Measurements from ENCODE around the gene FAM180B.

GRCh38 chr11:47536915-47537314, 49.6 kb upstream of the FAM180B start:
- TF ChIP-seq ZFP30 (CRISPR knock-in tag; IDR thresholded peaks at IDR 0.05) = no peak
- no peak for TF ChIP-seq OSR1 (CRISPR knock-in tag; IDR thresholded peaks at IDR 0.05)
- no peak for TF ChIP-seq ARNTL (CRISPR knock-in tag; IDR thresholded peaks at IDR 0.05; ENCODE audit: borderline replicate concordance, low read depth)
- TF ChIP-seq ZNF8 (CRISPR knock-in tag; IDR thresholded peaks at IDR 0.05) = no peak
- TF ChIP-seq CSDC2 (CRISPR knock-in tag; IDR thresholded peaks at IDR 0.05) = no peak
- TF ChIP-seq ISL1 (CRISPR knock-in tag; IDR thresholded peaks at IDR 0.05) = no peak
- TF ChIP-seq ESRRG (CRISPR knock-in tag; IDR thresholded peaks at IDR 0.05) = no peak
- no peak for TF ChIP-seq ZC3H10 (CRISPR knock-in tag; IDR thresholded peaks at IDR 0.05)
- no peak for TF ChIP-seq RARB (CRISPR knock-in tag; IDR thresholded peaks at IDR 0.05)
- TF ChIP-seq, protein P1, sequence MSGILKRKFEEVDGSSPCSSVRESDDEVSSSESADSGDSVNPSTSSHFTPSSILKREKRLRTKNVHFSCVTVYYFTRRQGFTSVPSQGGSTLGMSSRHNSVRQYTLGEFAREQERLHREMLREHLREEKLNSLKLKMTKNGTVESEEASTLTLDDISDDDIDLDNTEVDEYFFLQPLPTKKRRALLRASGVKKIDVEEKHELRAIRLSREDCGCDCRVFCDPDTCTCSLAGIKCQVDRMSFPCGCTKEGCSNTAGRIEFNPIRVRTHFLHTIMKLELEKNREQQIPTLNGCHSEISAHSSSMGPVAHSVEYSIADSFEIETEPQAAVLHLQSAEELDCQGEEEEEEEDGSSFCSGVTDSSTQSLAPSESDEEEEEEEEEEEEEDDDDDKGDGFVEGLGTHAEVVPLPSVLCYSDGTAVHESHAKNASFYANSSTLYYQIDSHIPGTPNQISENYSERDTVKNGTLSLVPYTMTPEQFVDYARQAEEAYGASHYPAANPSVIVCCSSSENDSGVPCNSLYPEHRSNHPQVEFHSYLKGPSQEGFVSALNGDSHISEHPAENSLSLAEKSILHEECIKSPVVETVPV (CRISPR knock-in tag; IDR thresholded peaks at IDR 0.05) = no peak
- TF ChIP-seq BACH2 (CRISPR knock-in tag; IDR thresholded peaks at IDR 0.05; ENCODE audit: borderline replicate concordance) = no peak
- no peak for TF ChIP-seq GLIS3 (CRISPR knock-in tag; IDR thresholded peaks at IDR 0.05)
- TF ChIP-seq, protein P2, sequence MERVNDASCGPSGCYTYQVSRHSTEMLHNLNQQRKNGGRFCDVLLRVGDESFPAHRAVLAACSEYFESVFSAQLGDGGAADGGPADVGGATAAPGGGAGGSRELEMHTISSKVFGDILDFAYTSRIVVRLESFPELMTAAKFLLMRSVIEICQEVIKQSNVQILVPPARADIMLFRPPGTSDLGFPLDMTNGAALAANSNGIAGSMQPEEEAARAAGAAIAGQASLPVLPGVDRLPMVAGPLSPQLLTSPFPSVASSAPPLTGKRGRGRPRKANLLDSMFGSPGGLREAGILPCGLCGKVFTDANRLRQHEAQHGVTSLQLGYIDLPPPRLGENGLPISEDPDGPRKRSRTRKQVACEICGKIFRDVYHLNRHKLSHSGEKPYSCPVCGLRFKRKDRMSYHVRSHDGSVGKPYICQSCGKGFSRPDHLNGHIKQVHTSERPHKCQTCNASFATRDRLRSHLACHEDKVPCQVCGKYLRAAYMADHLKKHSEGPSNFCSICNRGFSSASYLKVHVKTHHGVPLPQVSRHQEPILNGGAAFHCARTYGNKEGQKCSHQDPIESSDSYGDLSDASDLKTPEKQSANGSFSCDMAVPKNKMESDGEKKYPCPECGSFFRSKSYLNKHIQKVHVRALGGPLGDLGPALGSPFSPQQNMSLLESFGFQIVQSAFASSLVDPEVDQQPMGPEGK (CRISPR knock-in tag; IDR thresholded peaks at IDR 0.05; ENCODE audit: borderline replicate concordance) = no peak
- TF ChIP-seq ZFP3 (CRISPR knock-in tag; IDR thresholded peaks at IDR 0.05) = no peak

Data from SK-N-SH treated with all-trans-retinoic acid at 6 μM for 48 hours (cell line).